ENCODE data around the gene SULT6B1. TPM values are rescaled to one million over a fixed set of nuclear protein-coding genes. Genes with fewer than 3 reads are reported as not detected.

Gene SULT6B1
- total and polyA plus RNA-seq, 2 donors (not counting 3 experiments of a cell fraction or from before 2014, with no cell fraction given) = not detected

DNA sequence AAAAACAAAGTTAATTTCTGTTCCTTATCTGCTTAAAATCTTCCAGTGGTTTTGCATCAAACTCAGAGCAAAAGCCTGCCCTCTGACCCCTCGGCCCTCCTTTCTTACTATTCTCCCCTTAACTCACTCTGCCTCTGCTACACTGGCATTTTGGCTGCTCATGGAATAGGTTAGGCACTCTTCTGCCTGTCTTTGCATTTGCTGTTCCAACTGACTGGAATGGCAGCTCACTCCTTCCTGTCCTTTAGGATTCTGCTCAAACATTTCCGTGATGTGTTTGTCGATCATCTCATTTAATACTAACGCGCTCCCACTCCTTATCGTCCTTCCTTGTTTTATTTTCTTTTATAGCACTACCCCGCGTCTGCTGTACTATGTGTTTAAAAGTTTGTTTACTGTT, 42.1 kb upstream of the SULT6B1 start:
- peak overlapping the region; percentile 55 for H2AFZ ChIP-seq (ENCODE audit: low read depth, low read length)
- H3K36me3 ChIP-seq (ENCODE audit: control insufficient read depth in 2 of 2, extremely low read depth in 1 of 2, insufficient read depth in 2 of 2, low read length in 2 of 2) = peaks cover 6 to 7% of the 10 kb centered on the region in 2 experiments
- H3K4me3 ChIP-seq (replicated peaks in 1 of 3; ENCODE audit: insufficient read depth in 1 of 3, low read depth in 1 of 3, low read length in 3 of 3) = peak overlapping the region; percentile 83 to 96 (median 90)
- peak overlapping the region; percentile 79 for H3K27ac ChIP-seq (ENCODE audit: insufficient read depth, low read depth, low read length)
- no peaks in the 10 kb centered on the region for H3K9me1 ChIP-seq (replicated peaks; ENCODE audit: control insufficient read depth, extremely low read depth, insufficient read depth, low read length)
- no TSS peak for BruUV-seq (replicated peaks)
- H3K4me1 ChIP-seq (ENCODE audit: control insufficient read depth, extremely low read depth, insufficient read depth, low read length) = peaks cover 22% of the 10 kb centered on the region
- ChIA-PET POLR2A (no interaction called here), CTCF (interaction anchor here (2.4 kb wide), 1 partner anchor 647 kb away, joined by 9 read pairs; no protein-coding TSS in a partner anchor)
- H3K27me3 ChIP-seq (ENCODE audit: control insufficient read depth in 2 of 2, insufficient read depth in 2 of 2, low read length in 2 of 2) = no peaks in the 10 kb centered on the region
- dilution Hi-C loops (cut with MboI; ENCODE audit: extremely low pct_ligation_motif_present, low sequenced_read_pairs) = no loop called here
- peak overlapping the region; percentile 98 for H3K4me2 ChIP-seq (ENCODE audit: insufficient read depth, low read length)
- no peaks in the 10 kb centered on the region for H4K20me1 ChIP-seq (replicated peaks; ENCODE audit: control insufficient read depth, extremely low read depth, insufficient read depth, low read length)
- TF ChIP-seq MYC (IDR thresholded peaks at IDR 0.05; ENCODE audit: low read depth, low read length) = no peak
- intact Hi-C loops (cut with micrococcal nuclease) = loop anchor here (5.0 kb wide), 2 partner anchors 33 to 92 kb away; partner anchors contain the start of genes CEBPZOS and PRKD3
- no peaks in the 10 kb centered on the region for H3K9me3 ChIP-seq (replicated peaks; ENCODE audit: control insufficient read depth, insufficient read depth, low read length)
- no peak for DNase-seq (ENCODE audit: low read depth, low spot score)
- FAIRE-seq = peak; percentile 79
- H3K9ac ChIP-seq (replicated peaks; ENCODE audit: extremely low read depth, insufficient read depth, low read length) = peak overlapping the region; percentile 81
- H3K79me2 ChIP-seq (ENCODE audit: control insufficient read depth, insufficient read depth, low read length) = peaks cover 77% of the 10 kb centered on the region

- dilution Hi-C loops (cut with MboI; ENCODE audit: extremely low pct_ligation_motif_present, low sequenced_read_pairs) (no loop called here), intact Hi-C loops (cut with micrococcal nuclease) (no loop called here)
- FAIRE-seq (no peak), DNase-seq (ENCODE audit: low read depth, low spot score) (no peak)
- no TSS peak for BruUV-seq (replicated peaks)
- no peak overlapping the region for H2AFZ ChIP-seq (ENCODE audit: low read depth, low read length)
- no peaks in the 10 kb centered on the region for H3K27me3 ChIP-seq (ENCODE audit: control insufficient read depth in 2 of 2, insufficient read depth in 2 of 2, low read length in 2 of 2)
- H4K20me1 ChIP-seq (replicated peaks; ENCODE audit: control insufficient read depth, extremely low read depth, insufficient read depth, low read length) = no peaks in the 10 kb centered on the region
- peaks cover 76% of the 10 kb centered on the region for H3K79me2 ChIP-seq (ENCODE audit: control insufficient read depth, insufficient read depth, low read length)
- H3K9me1 ChIP-seq (replicated peaks; ENCODE audit: control insufficient read depth, extremely low read depth, insufficient read depth, low read length) = no peaks in the 10 kb centered on the region
- H3K9me3 ChIP-seq (replicated peaks; ENCODE audit: control insufficient read depth, insufficient read depth, low read length) = no peaks in the 10 kb centered on the region
- H3K9ac ChIP-seq (replicated peaks; ENCODE audit: extremely low read depth, insufficient read depth, low read length) = no peak overlapping the region
- ChIA-PET CTCF (no interaction called here), POLR2A (interaction anchor here (0.6 kb wide), 1 partner anchor 9 kb away, joined by 3 read pairs; no protein-coding TSS in a partner anchor)
- peaks cover 5 to 7% of the 10 kb centered on the region in 2 experiments for H3K36me3 ChIP-seq (ENCODE audit: control insufficient read depth in 2 of 2, extremely low read depth in 1 of 2, insufficient read depth in 2 of 2, low read length in 2 of 2)
- H3K4me3 ChIP-seq (replicated peaks in 1 of 3; ENCODE audit: insufficient read depth in 1 of 3, low read depth in 1 of 3, low read length in 3 of 3) = no peak overlapping the region
- H3K27ac ChIP-seq (ENCODE audit: insufficient read depth, low read depth, low read length) = no peak overlapping the region
- H3K4me2 ChIP-seq (ENCODE audit: insufficient read depth, low read length) = no peak overlapping the region
- H3K4me1 ChIP-seq (ENCODE audit: control insufficient read depth, extremely low read depth, insufficient read depth, low read length) = peaks cover 22% of the 10 kb centered on the region
- TF ChIP-seq GATA2 (IDR thresholded peaks at IDR 0.05; ENCODE audit: insufficient read depth, insufficient read length, low read depth, low read length) (no peak), POLR2A (IDR thresholded peaks at IDR 0.05; ENCODE audit: low read depth, low read length) (no peak), JUN (IDR thresholded peaks at IDR 0.05; ENCODE audit: borderline replicate concordance, insufficient read depth, insufficient read length, low read depth) (no peak), CTCF (IDR thresholded peaks at IDR 0.05; ENCODE audit: extremely low read depth in 1 of 2, insufficient read depth in 1 of 2, low read depth in 1 of 2, low read length in 2 of 2) (no peak), FOS (IDR thresholded peaks at IDR 0.05; ENCODE audit: borderline replicate concordance, insufficient read depth, low read length) (no peak), MYC (IDR thresholded peaks at IDR 0.05; ENCODE audit: low read depth, low read length) (no peak), POLR2AphosphoS5 (IDR thresholded peaks at IDR 0.05; ENCODE audit: insufficient read depth, low read depth, low read length) (no peak), EZH2 (IDR thresholded peaks at IDR 0.05; ENCODE audit: borderline replicate concordance, low read depth, low read length, severe bottlenecking) (no peak)
- TF ChIP-seq, protein P1, sequence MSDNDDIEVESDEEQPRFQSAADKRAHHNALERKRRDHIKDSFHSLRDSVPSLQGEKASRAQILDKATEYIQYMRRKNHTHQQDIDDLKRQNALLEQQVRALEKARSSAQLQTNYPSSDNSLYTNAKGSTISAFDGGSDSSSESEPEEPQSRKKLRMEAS (IDR thresholded peaks at IDR 0.05; ENCODE audit: insufficient read depth, insufficient read length) = no peak
These were observed 40.3 kb upstream of the SULT6B1 start for GRCh38 chr2:37228788-37229187.
